WERI-Rb-1 (cell line): ENCODE results near the gene CACUL1.
"Not testable (repeated sequence)": the region's sequence is repeated elsewhere in the genome, so short reads cannot be mapped to it uniquely, and the experiment has no call there.

ENCODE experiments used
- DNase-seq: peaks from one replicate; pipeline ENCODE4 v3.0.0-alpha.2; 2020
- H3K27ac ChIP-seq: fragments of 250-450 bp; sonication (Bioruptor Pico); 2 replicates; pipeline ENCODE4 v1.5.1; 2020; ENCODE audit warnings: mild to moderate bottlenecking, moderate library complexity
- H3K27me3 ChIP-seq: fragments of 250-450 bp; sonication (Bioruptor Pico); 2 replicates; pipeline ENCODE4 v1.5.1; 2021; ENCODE audit warnings: mild to moderate bottlenecking, low read depth, moderate library complexity; ENCODE audit not compliant: insufficient read depth, severe bottlenecking
- H3K36me3 ChIP-seq: fragments of 250-450 bp; sonication (Bioruptor Pico); 2 replicates; pipeline ENCODE4 v1.5.1; 2020; ENCODE audit warnings: mild to moderate bottlenecking, moderate library complexity
- H3K4me3 ChIP-seq: 2 replicates; pipeline ENCODE4 v1.5.1; 2011; ENCODE audit warnings: low read depth, mild to moderate bottlenecking, control low read depth, low read length
- H3K9me3 ChIP-seq: fragments of 250-450 bp; sonication (Bioruptor Pico); 2 replicates; pipeline ENCODE4 v1.5.1; 2021; ENCODE audit warnings: mild to moderate bottlenecking, moderate library complexity; ENCODE audit not compliant: severe bottlenecking
- CTCF ChIP-seq: IDR thresholded peaks from 2 replicates; pipeline ENCODE4 v1.5.1; 2011; ENCODE audit warnings: low read depth, mild to moderate bottlenecking, control low read depth, inconsistent platforms, low read length

The CACUL1 gene

GRCh38 chr10:118783776-118784545 lies 29.2 kb upstream of the CACUL1 start:
- H3K27ac ChIP-seq: no peak overlapping the region
- no peak for TF ChIP-seq CTCF
- DNase-seq: no peak

GRCh38 chr10:118782916-118783465 lies 28.2 kb upstream of the CACUL1 start:
- H3K36me3 ChIP-seq, H3K27me3 ChIP-seq, H3K9me3 ChIP-seq, H3K27ac ChIP-seq, H3K4me3 ChIP-seq, DNase-seq: not testable (repeated sequence)

More at GRCh38 chr10:118783776-118784545, 29.2 kb upstream of the CACUL1 start:
- Histone ChIP-seq H3K4me3 (no peak overlapping the region), H3K27me3 (no peaks in the 10 kb centered on the region), H3K9me3 (peaks cover 2% of the 10 kb centered on the region), H3K36me3 (no peaks in the 10 kb centered on the region)

GRCh38 chr10:118781541-118781940 lies 26.8 kb upstream of the CACUL1 start:
- Histone ChIP-seq H3K9me3 (no peaks in the 10 kb centered on the region), H3K4me3 (no peak overlapping the region), H3K36me3 (no peaks in the 10 kb centered on the region), H3K27me3 (no peaks in the 10 kb centered on the region), H3K27ac (no peak overlapping the region)
- no peak for TF ChIP-seq CTCF
- DNase-seq: no peak

GRCh38 chr10:118778727-118779126 lies 24.0 kb upstream of the CACUL1 start:
- Histone ChIP-seq H3K4me3 (no peak overlapping the region), H3K27me3 (no peaks in the 10 kb centered on the region), H3K27ac (no peak overlapping the region), H3K36me3 (no peaks in the 10 kb centered on the region), H3K9me3 (no peaks in the 10 kb centered on the region)
- TF ChIP-seq CTCF: no peak
- DNase-seq: no peak

- H3K9me3 ChIP-seq: no peaks in the 10 kb centered on the region
- H3K27ac ChIP-seq: no peak overlapping the region
- TF ChIP-seq CTCF: no peak
- H3K36me3 ChIP-seq: no peaks in the 10 kb centered on the region
- DNase-seq: no peak
- H3K27me3 ChIP-seq: no peaks in the 10 kb centered on the region
- no peak overlapping the region for H3K4me3 ChIP-seq
Observed at GRCh38 chr10:118776960-118777359, 22.2 kb upstream of the CACUL1 start.

- DNase-seq: no peak
- Histone ChIP-seq H3K9me3 (peaks cover 5% of the 10 kb centered on the region), H3K36me3 (no peaks in the 10 kb centered on the region), H3K4me3 (no peak overlapping the region), H3K27me3 (no peaks in the 10 kb centered on the region), H3K27ac (no peak overlapping the region)
- TF ChIP-seq CTCF: no peak
Observed at GRCh38 chr10:118776033-118776432, 21.3 kb upstream of the CACUL1 start.
